Suppressor macrophage treated with lipopolysaccharide for 4 hours (primary cell): ENCODE results near the gene CDKL4.
"Not testable (repeated sequence)": the region's sequence is repeated elsewhere in the genome, so short reads cannot be mapped to it uniquely, and the experiment has no call there.

Experiments used
- DNase-seq: peaks from one replicate; pipeline ENCODE4 v3.0.0-alpha.2; 2020

The CDKL4 gene

DNA sequence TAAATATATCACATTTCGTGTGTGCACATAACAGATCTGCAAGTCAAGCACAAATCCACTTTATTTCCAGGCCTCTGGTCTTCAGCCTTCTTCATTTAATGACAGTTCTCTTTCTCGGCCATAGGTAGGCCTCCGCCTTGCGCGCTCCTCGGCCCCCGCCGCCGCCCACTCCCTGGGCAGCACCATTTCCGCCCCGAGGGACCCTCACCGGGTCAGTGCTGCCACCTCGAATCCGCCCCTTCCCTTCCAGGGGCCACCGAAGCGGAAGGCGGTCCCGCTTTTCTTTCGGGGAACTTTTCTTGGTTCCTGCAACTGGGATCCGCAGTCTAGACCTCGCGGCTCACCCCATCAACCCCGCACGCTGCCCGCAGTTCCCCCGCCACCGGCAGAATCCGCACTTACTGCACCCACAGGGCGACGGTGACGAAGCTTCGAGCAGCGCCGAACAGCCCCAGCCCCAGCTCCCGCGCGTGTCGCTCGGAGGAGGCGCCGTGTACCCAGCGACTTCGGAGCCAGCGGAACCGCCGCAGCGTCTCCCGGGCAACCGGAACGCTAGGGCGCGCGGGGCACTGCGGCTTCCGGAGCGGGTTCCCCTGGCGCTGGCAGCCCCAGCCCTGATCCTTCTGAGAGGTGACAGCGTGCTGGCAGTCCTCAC lies at the start of gene CDKL4:
CDKL4 (minus strand) TSS at position 502 of the 655 bp plus-strand sequence.
- DNase-seq, result no peak

DNA sequence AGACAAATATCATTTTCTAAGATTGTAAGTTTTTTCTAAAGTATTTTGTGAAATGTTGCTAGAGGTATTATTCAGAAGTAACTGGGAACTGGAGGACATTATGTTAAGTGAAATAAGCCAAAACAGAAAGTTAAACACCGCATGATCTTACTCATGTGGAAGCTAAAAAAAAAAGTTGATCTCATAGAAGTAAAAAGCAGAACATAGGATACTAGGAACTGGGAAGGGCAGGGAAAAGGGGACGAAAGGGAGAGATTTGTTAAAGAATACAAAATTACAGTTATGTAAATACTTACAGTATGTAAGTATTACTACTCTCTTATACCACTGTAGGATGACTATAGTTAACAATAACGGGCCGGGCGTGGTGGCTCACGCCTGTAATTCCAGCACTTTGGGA lies 46.7 kb upstream of the CDKL4 start:
- DNase-seq, result peak; percentile 71

DNA sequence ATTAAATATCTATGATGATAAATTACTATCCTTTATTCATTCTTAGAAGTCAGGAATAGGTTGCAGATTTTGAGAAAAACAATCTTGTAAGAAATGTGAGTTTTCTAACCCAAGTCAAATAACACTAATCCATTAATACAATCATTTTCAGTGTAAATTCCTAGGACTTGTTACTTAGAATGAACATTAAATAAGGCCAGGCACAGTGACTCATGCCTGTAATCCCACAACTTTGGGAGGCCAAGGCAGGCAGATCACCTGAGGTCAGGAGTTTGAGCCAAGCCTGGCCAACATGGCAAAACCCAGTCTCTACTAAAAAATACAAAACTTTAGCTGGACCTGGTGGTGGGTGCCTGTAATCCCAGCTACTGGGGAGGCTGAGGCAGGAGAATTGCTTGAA lies 45.8 kb upstream of the CDKL4 start:
- no peak for DNase-seq

GRCh38 chr2:39283561-39283960 lies 39.8 kb upstream of the CDKL4 start:
- no peak for DNase-seq

DNA sequence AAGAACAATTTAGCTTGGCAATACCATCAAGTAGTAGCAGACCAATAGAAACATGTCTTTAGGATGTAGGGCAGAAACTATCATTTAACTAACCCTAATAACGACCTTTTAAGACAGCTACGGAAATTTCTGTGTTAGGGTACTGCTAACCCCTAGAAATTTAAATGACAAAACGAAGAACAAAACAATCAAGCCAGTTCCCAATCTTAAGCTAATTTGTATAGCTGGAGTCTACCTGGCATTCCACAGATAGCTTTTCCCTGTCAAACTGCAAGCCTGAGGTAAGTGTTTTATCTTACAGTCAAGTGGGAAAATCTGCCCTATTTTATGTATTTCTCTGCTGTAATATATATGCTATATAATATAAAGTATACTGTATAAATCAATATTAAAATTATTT lies 37.6 kb upstream of the CDKL4 start:
- DNase-seq, result no peak

DNA sequence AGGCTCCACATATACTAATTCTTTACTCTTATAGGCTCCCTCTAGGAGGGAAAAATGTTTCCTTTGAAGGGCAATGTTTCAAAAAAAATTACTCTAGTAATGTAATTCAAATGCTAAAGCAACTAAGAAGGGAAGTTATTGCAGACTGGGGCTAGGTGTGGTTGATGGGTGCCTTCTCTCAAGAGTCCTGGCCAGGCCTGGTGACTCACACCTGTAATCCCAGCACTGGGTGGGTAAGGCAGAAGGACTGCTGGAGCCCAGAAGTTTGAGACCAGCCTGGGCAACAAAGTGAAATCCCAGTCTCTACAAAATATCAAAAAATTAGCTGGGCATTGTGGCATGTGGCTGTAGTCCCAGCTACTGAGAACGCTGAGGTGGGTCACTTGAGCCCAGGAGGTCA lies 31.2 kb upstream of the CDKL4 start:
- DNase-seq, result no peak

GRCh38 chr2:39269941-39270340 lies 26.2 kb upstream of the CDKL4 start:
- DNase-seq, result no peak

GRCh38 chr2:39266916-39267434 lies 23.2 kb upstream of the CDKL4 start:
- no peak for DNase-seq

- peak; percentile 8 for DNase-seq
Observed at GRCh38 chr2:39266139-39266805, 22.5 kb upstream of the CDKL4 start.

DNA sequence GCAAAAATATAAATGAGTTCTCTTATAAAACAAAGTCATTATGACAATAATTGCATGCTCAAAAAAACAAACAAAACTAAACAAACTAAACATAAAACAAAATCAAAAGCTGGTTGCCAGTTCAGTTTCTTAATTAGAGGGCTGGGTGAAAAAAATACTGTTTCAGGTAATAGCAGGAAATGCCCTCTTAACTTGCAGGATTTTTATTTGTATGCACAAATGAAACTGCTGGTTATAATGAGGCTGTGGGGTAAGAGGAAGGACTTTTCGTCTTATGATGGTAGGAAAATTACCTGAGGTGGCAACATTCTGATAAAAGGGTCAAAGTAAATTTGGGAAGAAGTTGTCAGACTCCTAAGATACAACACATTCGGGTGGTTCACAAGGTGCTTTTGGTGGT lies 21.5 kb upstream of the CDKL4 start:
- no peak for DNase-seq

GRCh38 chr2:39264733-39265132 lies 21.0 kb upstream of the CDKL4 start:
- DNase-seq, result no peak

DNA sequence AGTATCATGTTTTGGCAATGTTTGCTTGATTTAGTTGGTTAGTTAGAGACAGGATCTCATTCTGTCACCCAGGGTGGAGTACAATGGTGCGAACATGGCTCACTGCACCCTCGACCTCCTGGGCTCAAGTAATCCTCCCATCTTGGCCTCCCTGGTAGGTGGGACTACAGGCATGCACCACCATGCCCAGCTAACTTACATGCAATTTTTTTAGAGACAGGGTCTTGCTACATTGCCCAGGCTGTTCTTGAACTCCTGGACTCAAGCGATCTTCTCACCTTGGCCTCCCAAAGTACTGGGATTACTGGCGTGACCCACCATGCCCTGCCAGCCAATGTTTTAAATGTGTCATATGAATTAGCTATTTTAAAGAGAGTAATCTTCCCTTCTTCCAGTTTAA lies 16.3 kb upstream of the CDKL4 start:
- DNase-seq, result no peak

DNA sequence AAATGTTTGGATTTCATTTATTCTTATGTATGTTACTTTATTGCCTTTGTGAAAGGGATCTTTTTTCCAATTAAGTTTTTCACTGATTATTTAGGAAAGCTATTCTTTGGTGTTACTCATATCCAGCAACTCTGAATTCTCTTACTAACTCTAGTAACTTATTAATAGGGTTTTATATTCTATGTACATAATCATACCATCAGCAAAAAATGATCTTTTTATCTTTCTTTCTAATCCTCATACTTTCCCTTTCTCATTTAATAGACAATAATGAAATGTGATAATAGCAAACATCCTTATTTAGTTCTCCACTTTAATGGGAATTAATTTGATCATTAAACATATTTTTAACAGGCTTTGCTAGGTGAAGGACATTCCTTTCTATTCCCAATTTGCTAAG lies 12.3 kb upstream of the CDKL4 start:
- no peak for DNase-seq

DNA sequence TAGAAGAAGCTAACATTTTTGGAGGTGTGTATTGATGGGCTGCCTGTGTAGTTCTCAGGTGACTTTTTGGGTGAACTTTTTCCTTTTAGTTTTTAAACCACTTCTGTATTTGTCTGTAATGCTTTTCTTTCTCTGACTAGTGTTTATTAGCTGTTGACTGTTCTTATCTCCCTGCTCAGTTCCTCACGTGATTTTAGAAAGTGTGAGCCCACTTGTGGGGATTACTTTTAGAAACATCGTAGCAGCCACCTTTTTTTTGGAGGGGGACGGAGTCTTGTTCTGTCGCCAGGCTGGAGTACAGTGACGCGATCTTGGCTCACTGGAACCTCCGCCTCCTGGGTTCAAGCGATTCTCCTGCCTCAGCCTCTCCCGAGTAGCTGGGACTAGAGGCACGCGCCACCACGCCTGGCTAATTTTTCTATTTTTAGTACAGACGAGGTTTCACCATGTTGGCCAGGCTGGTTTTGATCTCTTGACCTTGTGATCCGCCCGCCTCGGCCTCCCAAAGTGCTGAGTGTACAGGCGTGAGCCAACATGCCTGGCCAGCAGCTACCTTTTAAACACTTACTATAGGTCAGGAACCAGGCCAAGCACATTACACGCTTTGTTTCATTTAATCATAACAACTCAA lies 9.2 kb upstream of the CDKL4 start:
- DNase-seq, result no peak

DNA sequence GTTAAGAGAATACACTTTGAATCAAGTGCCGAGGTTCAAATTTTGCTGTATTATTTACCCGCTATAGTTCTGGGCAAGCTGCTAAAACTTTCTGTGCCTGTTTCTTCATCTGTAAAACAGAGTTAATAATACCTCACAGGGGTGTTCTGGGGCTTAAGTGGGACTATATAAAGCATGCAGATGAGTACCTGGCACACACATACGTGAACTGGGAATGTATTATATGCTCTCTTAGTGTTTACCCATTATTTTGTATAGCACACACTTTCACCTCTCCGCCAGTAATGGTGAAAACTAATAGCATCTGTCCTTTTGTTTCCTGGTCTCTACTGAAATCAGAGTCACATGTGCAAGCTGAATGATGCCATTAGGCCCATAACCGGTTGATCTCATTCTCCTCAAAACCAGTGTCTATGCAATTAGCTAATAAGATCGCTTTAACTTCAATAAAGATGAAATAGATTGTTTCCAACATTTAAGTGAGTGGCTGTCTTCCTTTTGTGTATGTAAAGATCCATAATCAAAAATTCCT lies 3.8 kb upstream of the CDKL4 start:
- DNase-seq, result no peak

DNA sequence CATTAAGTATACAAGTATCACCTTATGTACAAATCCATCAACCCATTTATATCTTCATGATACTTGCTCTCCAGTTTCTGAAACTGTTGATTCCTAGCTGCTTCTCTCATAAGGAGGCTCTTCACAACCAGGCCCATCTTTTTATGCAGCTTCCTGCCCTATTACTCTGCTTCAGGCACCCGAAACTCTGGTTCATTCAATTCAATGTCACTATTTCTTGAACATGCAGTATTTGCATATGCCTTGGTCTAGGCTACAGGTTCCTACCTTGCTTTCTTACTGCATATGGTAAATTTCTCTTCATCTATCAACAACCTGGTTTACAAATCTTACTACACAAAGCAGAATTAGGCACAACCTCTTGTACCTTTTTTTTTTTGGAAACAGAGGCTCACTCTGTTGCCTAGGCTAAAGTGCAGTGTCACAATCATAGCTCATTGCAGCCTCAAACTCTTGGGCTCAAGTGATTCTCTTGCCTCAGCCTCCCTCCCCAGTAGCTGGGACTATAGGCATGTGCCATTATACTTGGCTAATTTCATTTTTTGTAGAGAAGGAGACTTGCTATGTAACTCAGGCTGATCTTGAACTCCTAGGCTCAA lies 2.7 kb upstream of the CDKL4 start:
- no peak for DNase-seq

DNA sequence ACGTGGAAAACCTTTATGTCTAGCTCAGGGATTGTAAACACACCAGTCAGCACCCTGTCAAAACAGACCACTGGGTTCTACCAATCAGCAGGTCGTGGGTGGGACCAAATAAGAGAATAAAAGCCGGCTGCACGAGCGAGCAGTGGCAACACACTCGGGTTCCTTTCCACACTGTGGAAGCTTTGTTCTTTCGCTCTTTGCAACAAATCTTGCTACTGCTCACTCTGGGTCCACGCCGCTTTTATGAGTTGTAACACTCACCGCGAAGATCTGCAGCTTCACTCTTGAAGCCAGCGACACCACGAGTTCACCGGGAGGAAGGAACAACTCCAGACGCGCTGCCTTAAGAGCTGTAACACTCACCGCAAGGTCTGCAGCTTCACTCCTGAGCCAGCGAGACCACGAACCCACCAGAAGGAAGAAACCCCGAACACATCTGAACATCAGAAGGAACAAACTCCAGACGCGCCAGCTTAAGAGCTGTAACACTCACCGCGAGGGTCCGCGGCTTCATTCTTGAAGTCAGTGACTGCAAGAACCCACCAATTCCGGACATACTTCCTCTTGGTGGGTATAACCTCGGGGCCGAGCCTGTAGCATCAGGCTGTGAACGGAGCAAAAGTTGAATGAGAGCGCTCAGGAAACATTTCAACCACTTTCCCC lies 1.3 kb upstream of the CDKL4 start:
- not testable (repeated sequence) for DNase-seq

DNA sequence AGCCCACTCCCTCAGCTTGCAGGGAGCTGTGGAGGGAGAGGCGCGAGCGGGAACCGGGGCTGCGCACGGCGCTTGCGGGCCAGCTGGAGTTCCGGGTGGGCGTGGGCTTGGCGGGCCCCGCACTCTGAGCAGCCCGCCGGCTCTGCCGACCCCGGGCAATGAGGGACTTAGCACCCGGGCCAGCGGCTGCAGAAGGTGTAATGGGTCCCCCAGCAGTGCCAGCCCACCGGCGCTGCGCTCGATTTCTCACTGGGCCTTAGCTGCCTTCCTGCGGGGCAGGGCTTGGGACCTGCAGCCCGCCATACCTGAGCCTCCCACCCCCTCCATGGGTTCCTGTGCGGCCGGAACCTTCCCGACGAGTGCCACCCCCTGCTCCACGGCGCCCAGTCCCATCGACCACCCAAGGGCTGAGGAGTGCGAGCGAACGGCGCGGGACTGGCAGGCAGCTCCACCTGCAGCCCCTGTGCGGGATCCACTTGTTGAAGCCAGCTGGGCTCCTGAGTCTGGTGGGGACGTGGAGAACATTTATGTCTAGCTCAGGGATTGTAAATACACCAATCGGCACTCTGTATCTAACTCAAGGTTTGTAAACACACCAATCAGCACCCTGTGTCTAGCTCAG lies 582 bp upstream of the CDKL4 start:
- DNase-seq, result not testable (repeated sequence)

- no peak for DNase-seq
Observed at GRCh38 chr2:39241588-39241987, 2.2 kb downstream of the CDKL4 start.

DNA sequence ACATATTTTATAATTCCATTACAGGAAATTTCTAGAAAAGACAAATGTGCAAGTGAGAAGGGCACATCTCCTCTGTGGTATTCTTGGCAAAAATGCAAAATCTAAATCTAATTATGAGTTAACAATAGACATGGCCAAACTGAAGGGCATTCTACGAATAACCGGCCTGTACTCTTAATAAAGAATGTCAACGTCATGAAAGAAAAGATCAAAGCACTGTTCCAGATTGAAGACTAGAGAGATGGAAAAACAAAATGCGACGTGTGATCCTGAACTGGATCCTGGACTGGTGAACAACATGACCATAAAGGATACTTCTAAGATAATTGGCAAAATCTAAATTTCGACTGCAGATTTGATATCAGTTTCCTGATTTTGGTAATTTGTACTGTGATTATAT lies 3.0 kb downstream of the CDKL4 start:
- no peak for DNase-seq

GRCh38 chr2:39234754-39235153 lies 9.0 kb downstream of the CDKL4 start:
- no peak for DNase-seq

GRCh38 chr2:39232141-39232540 lies 11.6 kb downstream of the CDKL4 start:
- no peak for DNase-seq
